Endothelial cell of umbilical vein (primary cell): ENCODE results near the gene PCBP1. TPM values are rescaled to one million over a fixed set of nuclear protein-coding genes. Genes with fewer than 3 reads are reported as not detected.

Experiments used
- BruUV-seq: library from RNA; stranded (reverse); fragments of 400-500 nt; replicated peaks from 2 replicates; lab custom pipeline; 2021; lab: Mats Ljungman, UMichigan
- CTCF ChIA-PET: fragments of 300-600, 350-600 bp; sonication (Branson Sonifier 250); formaldehyde crosslinking; loops from one replicate; lab custom pipeline; 2021; ENCODE audit warnings: antibody characterized with exemption, inconsistent platforms; lab: Charles Lee
- POLR2A ChIA-PET: fragments of 300-600, 350-600 bp; sonication (Branson Sonifier 250); formaldehyde crosslinking; loops from one replicate; lab custom pipeline; 2021; ENCODE audit warnings: antibody characterized with exemption, inconsistent platforms; lab: Charles Lee
- DNase-seq: peaks from one replicate; pipeline ENCODE4 v3.0.0-alpha.2; 2011; ENCODE audit warnings: low read depth, low spot score
- FAIRE-seq: peaks from 2 replicates; lab custom pipeline; 2011; peaks lifted over from hg19 to GRCh38; lab: Jason Lieb, UNC
- H2AFZ ChIP-seq: 2 replicates; pipeline ENCODE4 v1.6.0; 2012; ENCODE audit warnings: low read depth, low read length, control low read depth, inconsistent platforms
- H3K27ac ChIP-seq: 2 replicates; pipeline ENCODE4 v1.5.1; 2011; ENCODE audit warnings: low read depth, mild to moderate bottlenecking, control low read depth, low read length, moderate library complexity; ENCODE audit not compliant: insufficient read depth
- H3K27me3 ChIP-seq, 2 experiments: 2 replicates each; pipeline versions ENCODE4 v1.6.0 to v1.6.1; 2011; ENCODE audit warnings: low read length in 2 of 2, mixed read lengths in 1 of 2; ENCODE audit not compliant: control insufficient read depth in 2 of 2, insufficient read depth in 2 of 2
- H3K36me3 ChIP-seq, 2 experiments: 2 replicates in 1 of 2; 3 replicates in 1 of 2; pipeline ENCODE4 v1.5.1; 2011; ENCODE audit warnings: low read length in 2 of 2, mild to moderate bottlenecking in 1 of 2, moderate library complexity in 1 of 2; ENCODE audit not compliant: control insufficient read depth in 2 of 2, insufficient read depth in 2 of 2; ENCODE audit errors: extremely low read depth in 1 of 2
- H3K4me1 ChIP-seq: 3 replicates; pipeline ENCODE4 v1.5.1; 2011; ENCODE audit warnings: mild to moderate bottlenecking, low read length; ENCODE audit not compliant: control insufficient read depth, insufficient read depth; ENCODE audit errors: extremely low read depth
- H3K4me2 ChIP-seq: 2 replicates; pipeline ENCODE4 v1.6.1; 2011; ENCODE audit warnings: low read length, control low read depth, mixed read lengths; ENCODE audit not compliant: insufficient read depth
- H3K4me3 ChIP-seq, 3 experiments: fragments of 200-600 bp in 1 of 3; sonication (generic), shearing (Covaris generic) in 1 of 3; replicated peaks in 1 of 3; 2 replicates each; pipeline ENCODE4 v1.5.1; 2011 to 2016; ENCODE audit warnings: control low read depth in 3 of 3, low read length in 3 of 3, mild to moderate bottlenecking in 2 of 3, inconsistent platforms in 1 of 3, low read depth in 1 of 3, moderate library complexity in 1 of 3; ENCODE audit not compliant: insufficient read depth in 1 of 3
- H3K79me2 ChIP-seq: 2 replicates; pipeline ENCODE4 v1.6.0; 2012; ENCODE audit warnings: low read length, inconsistent platforms; ENCODE audit not compliant: control insufficient read depth, insufficient read depth
- H3K9ac ChIP-seq: replicated peaks from 2 replicates; pipeline ENCODE3; 2011; ENCODE audit warnings: low read length, control low read depth; ENCODE audit not compliant: insufficient read depth; ENCODE audit errors: extremely low read depth
- H3K9me1 ChIP-seq: replicated peaks from 3 replicates; pipeline ENCODE4 v1.6.0; 2011; ENCODE audit warnings: mild to moderate bottlenecking, low read length; ENCODE audit not compliant: control insufficient read depth, insufficient read depth; ENCODE audit errors: extremely low read depth
- H3K9me3 ChIP-seq: replicated peaks from 2 replicates; pipeline ENCODE4 v1.5.1; 2012; ENCODE audit warnings: low read length, inconsistent platforms; ENCODE audit not compliant: control insufficient read depth, insufficient read depth
- H4K20me1 ChIP-seq: replicated peaks from 2 replicates; pipeline ENCODE3; 2011; ENCODE audit warnings: mild to moderate bottlenecking, low read length; ENCODE audit not compliant: control insufficient read depth, insufficient read depth; ENCODE audit errors: extremely low read depth
- CTCF ChIP-seq, 2 donors: IDR thresholded peaks; 1 replicate in 1 of 2; 2 replicates in 1 of 2; pipeline ENCODE4 v1.5.1; 2011; ENCODE audit warnings: low read length in 2 of 2, mild to moderate bottlenecking in 2 of 2, moderate library complexity in 2 of 2, control low read depth in 1 of 2, inconsistent platforms in 1 of 2, low read depth in 1 of 2; ENCODE audit not compliant: insufficient read depth in 1 of 2; ENCODE audit errors: extremely low read depth in 1 of 2
- EZH2 ChIP-seq: IDR thresholded peaks from 2 replicates; pipeline ENCODE4 v1.6.1; 2012; ENCODE audit warnings: borderline replicate concordance, low read depth, mild to moderate bottlenecking, moderate library complexity, low read length, inconsistent platforms; ENCODE audit not compliant: severe bottlenecking
- FOS ChIP-seq: IDR thresholded peaks from 2 replicates; pipeline ENCODE4 v1.6.1; 2011; ENCODE audit warnings: mild to moderate bottlenecking, low read length, moderate library complexity, borderline replicate concordance; ENCODE audit not compliant: insufficient read depth
- GATA2 ChIP-seq: IDR thresholded peaks from 2 replicates; pipeline ENCODE4 v1.7.0; 2011; ENCODE audit warnings: low read depth, mild to moderate bottlenecking, moderate library complexity, mixed read lengths, low read length; ENCODE audit not compliant: insufficient read length, insufficient read depth
- JUN ChIP-seq: IDR thresholded peaks from 2 replicates; pipeline ENCODE4 v1.6.1; 2011; ENCODE audit warnings: borderline replicate concordance, low read depth; ENCODE audit not compliant: insufficient read length, insufficient read depth
- MAX ChIP-seq: IDR thresholded peaks from 2 replicates; pipeline ENCODE4 v1.6.1; 2011; ENCODE audit not compliant: insufficient read depth, insufficient read length
- MYC ChIP-seq: IDR thresholded peaks from one replicate; pipeline ENCODE4 v1.6.1; 2011; ENCODE audit warnings: mild to moderate bottlenecking, low read depth, low read length
- POLR2A ChIP-seq: IDR thresholded peaks from 2 replicates; pipeline ENCODE4 v1.6.1; 2012; ENCODE audit warnings: low read depth, mild to moderate bottlenecking, control low read depth, low read length
- POLR2AphosphoS5 ChIP-seq: IDR thresholded peaks from 2 replicates; pipeline ENCODE4 v1.6.1; 2012; ENCODE audit warnings: low read depth, mild to moderate bottlenecking, control low read depth, low read length, moderate library complexity; ENCODE audit not compliant: insufficient read depth
- dilution Hi-C: fragments of 300-500 bp; cut with MboI; formaldehyde crosslinking; loops from one replicate; pipeline ENCODE4 v1.15.0; 2019; ENCODE audit warnings: low sequenced_read_pairs; ENCODE audit not compliant: extremely low pct_ligation_motif_present
- intact Hi-C: fragments of 100-400 bp; cut with micrococcal nuclease; formaldehyde crosslinking; loops from one replicate; pipeline ENCODE4 v1.10.0; 2022
- polyA plus RNA-seq, 4 experiments: library from polyadenylated mRNA; depleted of rRNA in 3 of 4; stranded (reverse) in 3 of 4; unstranded in 1 of 4; fragments of >200 nt; gene quantifications; 2 replicates each; pipeline versions ENCODE4 v1.2.1 to v1.2.3, GENCODE V29; 2011 to 2012; ENCODE audit warnings: missing spikeins in 1 of 4
- total RNA-seq: library from RNA; stranded (reverse); gene quantifications from 2 replicates; pipeline ENCODE4 v1.2.3, GENCODE V29; 2021

The PCBP1 gene
- total and polyA plus RNA-seq, 2 donors (not counting 3 experiments of a cell fraction or from before 2014, with no cell fraction given): 196 to 360 TPM

GRCh38 chr2:70078384-70078783 is 8.9 kb upstream of the PCBP1 start:
- no peaks in the 10 kb centered on the region for H3K4me1 ChIP-seq
- BruUV-seq: no TSS peak
- H3K79me2 ChIP-seq: no peaks in the 10 kb centered on the region
- H3K9me1 ChIP-seq: no peaks in the 10 kb centered on the region
- no peak overlapping the region for H3K9ac ChIP-seq
- intact Hi-C loops (no loop called here), dilution Hi-C loops (no loop called here)
- no peaks in the 10 kb centered on the region for H3K27me3 ChIP-seq
- no peak for DNase-seq
- ChIA-PET POLR2A (no interaction called here), CTCF (interaction anchor here (0.8 to 1.7 kb wide), 2 partner anchors 16 to 164 kb away, joined by 3 to 6 read pairs; partner anchors contain the start of gene MXD1)
- H3K9me3 ChIP-seq: no peaks in the 10 kb centered on the region
- no peak for TF ChIP-seq JUN
- TF ChIP-seq CTCF (IDR thresholded peaks at IDR 0.05; ENCODE audit: extremely low read depth in 1 of 2, insufficient read depth in 1 of 2, low read depth in 1 of 2, low read length in 2 of 2): no peak
- TF ChIP-seq POLR2A: no peak
- TF ChIP-seq GATA2: no peak
- no peak for TF ChIP-seq FOS
- no peak for TF ChIP-seq MYC
- no peak for TF ChIP-seq MAX
- no peak for TF ChIP-seq EZH2
- no peak for TF ChIP-seq POLR2AphosphoS5
- no peaks in the 10 kb centered on the region for H4K20me1 ChIP-seq
- H3K27ac ChIP-seq: peak overlapping the region; percentile 15
- FAIRE-seq: no peak
- H3K4me2 ChIP-seq: no peak overlapping the region
- no peak overlapping the region for H2AFZ ChIP-seq
- H3K36me3 ChIP-seq: peaks cover 7 to 24% of the 10 kb centered on the region in 2 experiments
- H3K4me3 ChIP-seq: no peak overlapping the region
